Measurements from ENCODE around the gene ARHGAP19.

DNA sequence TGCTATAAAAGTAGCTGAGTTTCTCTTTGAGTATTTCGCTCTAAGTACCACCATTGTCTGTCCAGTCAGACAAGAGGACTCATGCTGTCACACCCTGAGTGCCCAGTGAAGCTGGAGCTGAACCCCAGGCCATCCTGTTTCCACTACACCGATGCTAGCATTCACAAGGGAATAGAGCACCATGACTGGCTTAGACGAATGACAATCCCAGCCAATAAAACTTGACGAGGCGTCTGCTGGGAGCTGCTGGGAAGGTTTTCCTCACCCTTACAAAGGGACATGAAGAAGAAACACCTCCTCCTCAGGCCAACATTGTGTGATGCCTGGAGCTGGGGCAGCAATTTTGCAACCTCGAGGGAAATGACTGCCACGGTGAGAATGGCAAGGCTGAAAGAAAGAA is 89.2 kb downstream of the ARHGAP19 start:
- no peak for TF ChIP-seq POLR2A (IDR thresholded peaks at IDR 0.05; ENCODE audit: low read length)
- no peak for TF ChIP-seq GATA1 (IDR thresholded peaks at IDR 0.05; ENCODE audit: low read depth, low read length)
